HL-60/S4 treated with retinoic acid at 250 ng/mL for 4 days and 3 days (cell line): Measurements from ENCODE around the gene HKDC1.
"Not testable (repeated sequence)": the region's sequence is repeated elsewhere in the genome, so short reads cannot be mapped to it uniquely, and the experiment has no call there.

ENCODE experiments used
- in situ Hi-C: fragments of 300-500 bp; cut with MboI; formaldehyde crosslinking; loops from 2 replicates; pipeline ENCODE4 v1.7.0; 2022; ENCODE audit warnings: low sequenced_read_pairs

HKDC1 gene

GRCh38 chr10:69239816-69240434 is 19.8 kb downstream of the HKDC1 start:
- in situ Hi-C loops: loop anchor here (10.0 to 25.0 kb wide), 2 partner anchors 165 to 272 kb away; no protein-coding TSS in a partner anchor

DNA sequence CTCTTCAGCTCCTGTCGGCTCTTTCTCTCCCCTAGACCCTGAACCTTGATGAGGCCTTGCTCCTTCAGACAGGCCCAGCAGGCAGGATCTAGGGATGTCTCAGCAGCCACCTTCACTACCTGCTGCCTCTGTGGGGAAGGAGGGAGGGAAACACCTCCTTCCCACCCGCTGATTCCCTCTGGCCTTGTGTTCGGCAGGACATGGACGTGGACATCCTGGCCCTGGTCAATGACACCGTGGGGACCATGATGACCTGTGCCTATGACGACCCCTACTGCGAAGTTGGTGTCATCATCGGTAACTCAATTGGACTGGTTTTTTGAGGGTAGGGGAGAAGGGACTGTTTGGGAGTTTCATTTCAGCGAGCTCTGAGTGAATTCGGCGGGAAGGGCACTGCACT is 20.3 kb downstream of the HKDC1 start:
- in situ Hi-C loops: loop anchor here (25.0 kb wide), 1 partner anchor 272 kb away; no protein-coding TSS in a partner anchor

DNA sequence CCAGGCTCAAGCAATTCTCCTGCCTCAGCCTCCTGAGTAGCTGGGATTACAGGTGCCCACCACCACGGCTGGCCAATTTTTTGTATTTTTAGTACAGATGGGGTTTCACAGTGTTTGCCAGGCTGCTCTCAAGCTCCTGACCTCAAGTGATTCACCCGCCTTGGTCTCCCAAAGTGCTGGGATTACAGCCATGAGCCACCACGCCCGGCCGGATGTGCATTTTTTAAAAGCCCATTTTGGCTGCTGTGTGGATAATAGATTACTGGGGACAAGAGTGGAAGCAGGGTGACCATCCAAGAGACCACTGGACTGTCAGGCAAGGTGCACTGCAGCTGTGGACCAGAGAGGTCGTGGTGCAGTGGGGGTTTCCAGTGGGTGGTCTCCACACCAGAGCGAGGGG is 21.4 kb downstream of the HKDC1 start:
- in situ Hi-C loops: loop anchor here (25.0 kb wide), 1 partner anchor 271 kb away; no protein-coding TSS in a partner anchor

- in situ Hi-C loops: loop anchor here (25.0 kb wide), 1 partner anchor 270 kb away; no protein-coding TSS in a partner anchor
These were observed 22.1 kb downstream of the HKDC1 start for GRCh38 chr10:69242040-69242851.

- in situ Hi-C loops: loop anchor here (25.0 kb wide), 1 partner anchor 269 kb away; no protein-coding TSS in a partner anchor
These were observed 22.7 kb downstream of the HKDC1 start for GRCh38 chr10:69242852-69243212.

DNA sequence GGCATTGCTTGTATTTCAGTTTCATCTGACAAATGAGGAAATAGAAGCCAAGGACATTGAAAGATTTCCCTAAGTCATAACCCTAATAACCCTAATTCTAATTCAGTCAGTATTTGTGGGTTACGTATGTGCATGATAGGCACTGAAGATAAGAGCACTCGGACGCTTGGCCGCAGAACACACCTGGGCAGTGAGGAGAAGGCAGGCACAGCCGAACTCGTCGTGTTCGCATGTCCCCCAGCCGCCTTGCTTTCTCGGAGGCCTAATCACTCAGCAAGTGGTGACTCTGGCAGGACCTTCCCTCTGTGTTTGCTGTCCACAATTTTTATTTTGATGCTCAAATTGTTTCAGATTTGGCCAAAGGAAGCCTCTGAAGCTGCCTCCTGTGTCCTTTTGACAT is 23.7 kb downstream of the HKDC1 start:
- in situ Hi-C loops: loop anchor here (25.0 kb wide), 1 partner anchor 268 kb away; no protein-coding TSS in a partner anchor

- in situ Hi-C loops: loop anchor here (25.0 kb wide), 1 partner anchor 266 kb away; no protein-coding TSS in a partner anchor
These were observed 25.9 kb downstream of the HKDC1 start for GRCh38 chr10:69246036-69246435.

DNA sequence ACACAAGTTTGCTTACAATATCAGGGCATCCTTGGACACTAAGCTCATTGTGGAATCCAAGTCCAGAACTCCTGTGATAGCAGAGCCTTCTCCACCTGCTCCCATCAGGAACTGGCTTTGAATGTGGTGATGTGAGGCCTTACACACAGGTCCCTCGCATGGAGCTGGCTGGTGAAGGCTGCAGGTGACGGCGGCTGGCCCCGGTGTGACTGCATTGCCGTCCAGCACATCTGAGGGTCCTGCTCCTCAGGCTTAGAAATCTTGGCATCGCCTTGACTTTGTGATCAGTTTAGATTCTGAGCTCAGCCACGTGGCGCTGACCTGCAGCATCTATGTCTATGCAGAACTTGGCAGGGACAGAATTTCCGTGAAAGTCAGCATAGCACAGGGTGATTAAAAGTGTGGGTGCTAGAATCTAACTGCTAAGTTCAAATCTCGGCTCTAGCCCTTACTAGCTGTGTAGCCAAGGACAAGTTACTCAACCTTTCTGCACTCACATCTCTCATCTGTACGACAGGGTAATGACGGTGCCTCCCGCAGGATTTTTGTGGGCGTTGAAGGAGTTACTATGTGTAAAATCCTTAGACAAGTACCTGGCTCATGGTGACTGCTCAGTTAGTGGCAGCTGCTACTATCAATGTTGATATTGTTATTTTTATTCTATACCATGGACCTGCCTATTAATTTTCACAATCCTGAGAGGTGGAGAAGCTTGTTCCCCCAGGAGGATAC is 26.6 kb downstream of the HKDC1 start:
- in situ Hi-C loops: loop anchor here (25.0 kb wide), 1 partner anchor 266 kb away; no protein-coding TSS in a partner anchor

DNA sequence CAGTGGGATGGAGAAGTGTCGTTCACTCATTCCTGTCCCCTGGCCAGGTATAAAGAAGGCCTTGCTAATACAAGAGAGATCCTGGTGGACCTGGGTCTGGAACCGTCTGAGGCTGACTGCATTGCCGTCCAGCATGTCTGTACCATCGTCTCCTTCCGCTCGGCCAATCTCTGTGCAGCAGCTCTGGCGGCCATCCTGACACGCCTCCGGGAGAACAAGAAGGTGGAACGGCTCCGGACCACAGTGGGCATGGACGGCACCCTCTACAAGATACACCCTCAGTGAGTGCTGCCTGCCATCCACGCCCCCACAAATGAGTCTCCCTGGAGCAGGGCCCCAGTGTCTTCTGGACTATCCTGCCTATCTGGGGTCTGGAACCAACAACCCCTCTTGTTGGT is 27.2 kb downstream of the HKDC1 start:
- in situ Hi-C loops: loop anchor here (25.0 kb wide), 1 partner anchor 265 kb away; no protein-coding TSS in a partner anchor

GRCh38 chr10:69248117-69248730 is 28.1 kb downstream of the HKDC1 start:
- in situ Hi-C loops: loop anchor here (25.0 kb wide), 1 partner anchor 264 kb away; no protein-coding TSS in a partner anchor

GRCh38 chr10:69250041-69250440 is 29.9 kb downstream of the HKDC1 start:
- in situ Hi-C loops: no loop called here

GRCh38 chr10:69251417-69251816 is 31.3 kb downstream of the HKDC1 start:
- in situ Hi-C loops: not testable (repeated sequence)

GRCh38 chr10:69253171-69253570 is 33.0 kb downstream of the HKDC1 start:
- in situ Hi-C loops: no loop called here

DNA sequence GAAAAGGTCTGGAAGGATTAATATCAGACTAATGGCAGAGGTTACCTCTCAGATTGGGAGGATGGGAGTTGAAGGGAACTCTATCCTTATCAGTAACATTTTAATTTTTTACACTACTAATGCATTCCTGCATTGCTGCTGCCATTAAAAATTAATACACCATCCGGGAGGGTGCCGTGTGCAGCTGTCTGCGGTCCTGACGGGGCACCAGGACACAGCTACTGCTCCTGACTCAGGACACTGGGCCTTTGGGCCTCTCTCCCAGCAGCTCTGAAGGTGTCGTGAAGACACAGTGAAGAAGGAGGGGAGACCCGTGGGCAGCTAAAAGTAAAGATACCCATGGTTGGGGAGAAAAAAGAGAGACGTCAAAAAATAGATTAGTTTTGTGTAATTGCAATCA is 34.7 kb downstream of the HKDC1 start:
- in situ Hi-C loops: no loop called here

- in situ Hi-C loops: no loop called here
These were observed 39.6 kb downstream of the HKDC1 start for GRCh38 chr10:69259547-69260243.

- in situ Hi-C loops: no loop called here
These were observed 41.1 kb downstream of the HKDC1 start for GRCh38 chr10:69261184-69261583.

DNA sequence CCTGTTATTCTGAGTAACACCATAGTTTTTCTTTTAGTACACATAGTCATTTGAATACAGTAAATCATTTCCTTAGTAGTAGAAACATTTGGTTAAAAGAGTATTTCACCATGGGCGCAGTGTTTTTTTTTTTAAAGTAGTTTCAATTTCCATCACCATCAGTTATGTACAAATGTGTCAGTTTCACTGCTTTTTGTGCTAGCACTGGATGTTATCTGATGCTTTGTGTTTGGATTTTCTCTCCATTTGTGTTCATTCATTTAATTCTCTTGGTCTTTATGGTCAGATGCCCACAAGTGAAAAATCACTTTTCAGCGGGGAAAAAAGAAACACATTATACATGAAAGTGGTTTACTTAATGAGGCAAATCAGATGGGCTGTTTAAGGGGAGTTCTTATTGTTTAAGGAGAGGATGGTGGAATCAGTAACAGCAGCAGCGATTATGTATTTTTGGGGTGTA is 42.2 kb downstream of the HKDC1 start:
- in situ Hi-C loops: no loop called here

GRCh38 chr10:69265521-69265920 is 45.4 kb downstream of the HKDC1 start:
- in situ Hi-C loops: no loop called here

- in situ Hi-C loops: no loop called here
These were observed 48.8 kb downstream of the HKDC1 start for GRCh38 chr10:69268761-69269416.
